GM19035 (cell line): ENCODE results near the gene KIF26B.

Source experiments
- ATAC-seq: cut with Tn5 transposase; IDR thresholded peaks from one replicate; pipeline ENCODE4 v1.9.1; 2021; ENCODE audit not compliant: unreplicated experiment

KIF26B gene

DNA sequence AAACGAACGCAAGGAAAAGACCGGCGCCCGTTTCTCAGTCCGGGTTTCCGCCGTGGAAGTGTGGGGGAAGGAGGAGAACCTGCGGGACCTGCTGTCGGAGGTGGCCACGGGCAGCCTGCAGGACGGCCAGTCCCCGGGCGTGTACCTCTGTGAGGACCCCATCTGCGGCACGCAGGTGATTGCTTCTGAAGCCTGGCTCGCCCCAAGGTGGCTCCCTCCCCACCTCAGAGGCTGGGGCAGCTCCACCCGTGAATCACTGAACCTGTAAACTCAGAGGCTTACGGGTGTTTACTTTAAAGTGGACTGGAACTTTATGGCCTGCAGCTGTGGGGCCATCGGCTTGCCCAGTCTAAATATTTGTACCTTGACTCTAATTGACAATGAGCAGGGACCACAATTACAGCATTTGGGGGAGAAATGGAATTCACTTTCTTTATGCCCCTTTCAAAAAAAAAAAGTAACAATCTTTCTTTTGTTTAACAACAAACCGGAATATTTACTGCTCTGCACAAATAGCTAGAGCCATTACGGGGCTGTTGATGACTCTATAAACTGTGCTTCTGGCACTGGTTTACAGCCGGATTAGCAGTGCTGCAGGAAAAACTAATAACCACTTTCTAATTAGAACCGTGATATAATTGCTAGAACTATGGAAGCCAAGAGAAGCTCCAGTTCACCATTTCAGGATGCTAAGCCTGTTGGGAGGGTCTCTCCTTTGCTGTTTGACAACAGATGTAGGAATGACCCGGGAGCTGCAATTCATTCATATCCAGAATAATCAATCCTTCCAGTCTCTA, 454.8 kb downstream of the KIF26B start:
- ATAC-seq: no peak

DNA sequence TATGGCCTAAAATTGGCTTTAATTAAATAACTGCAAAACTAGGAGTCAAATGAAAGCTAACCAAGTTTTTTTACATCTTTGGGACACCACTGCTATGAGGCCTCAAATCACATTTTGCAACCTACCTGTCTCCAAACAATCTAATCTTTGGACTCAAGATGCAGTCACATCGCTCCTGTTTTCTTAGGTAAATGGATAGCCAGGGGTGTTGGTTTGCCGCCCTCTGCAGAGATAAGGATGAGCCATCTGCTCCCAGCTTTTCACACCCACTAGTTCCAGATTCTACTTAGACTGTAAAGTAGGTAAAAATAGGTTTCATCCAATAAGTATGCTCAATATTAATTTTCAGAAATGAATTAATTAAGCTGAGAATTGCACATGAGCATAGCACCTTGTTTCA, 456.5 kb downstream of the KIF26B start:
- no peak for ATAC-seq

DNA sequence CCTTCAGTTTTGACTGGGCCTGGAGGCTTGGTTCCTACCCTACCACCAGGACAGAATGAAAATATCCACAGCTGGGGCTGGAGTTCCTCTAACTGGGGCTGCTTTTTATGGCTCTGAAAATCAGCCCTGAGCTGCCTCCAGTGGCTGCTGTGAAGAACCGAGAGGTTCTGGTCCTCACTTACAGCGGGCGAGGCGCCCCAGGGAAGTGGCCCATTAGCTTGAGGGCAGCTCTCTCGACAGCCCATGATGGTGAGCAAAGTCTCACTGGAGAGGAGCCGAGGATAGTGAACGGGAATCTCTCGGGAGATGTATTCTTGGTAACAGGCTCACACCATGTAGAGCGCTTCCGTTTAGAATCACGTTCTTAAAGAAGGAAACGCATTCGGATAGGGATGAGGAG, 459.7 kb downstream of the KIF26B start:
- ATAC-seq: no peak

DNA sequence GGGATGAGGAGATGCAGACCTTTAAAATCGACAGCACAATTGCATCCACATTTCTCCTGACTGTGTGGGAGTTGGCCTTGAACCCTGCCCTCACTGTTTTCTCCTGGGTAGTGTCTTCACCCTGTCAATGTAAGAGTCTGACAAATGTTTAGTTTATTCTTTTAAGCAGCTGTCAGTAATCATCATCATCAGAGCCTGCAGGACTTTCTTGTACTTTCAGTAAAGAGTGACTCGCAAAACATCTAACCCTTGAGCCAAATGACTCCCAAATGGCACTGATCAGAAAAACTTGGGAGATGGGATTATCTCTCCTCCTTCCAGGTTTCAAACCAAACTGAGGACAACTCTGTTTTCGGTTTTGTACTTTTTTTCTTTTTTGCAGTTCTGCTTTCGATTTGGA, 460.2 kb downstream of the KIF26B start:
- no peak for ATAC-seq

DNA sequence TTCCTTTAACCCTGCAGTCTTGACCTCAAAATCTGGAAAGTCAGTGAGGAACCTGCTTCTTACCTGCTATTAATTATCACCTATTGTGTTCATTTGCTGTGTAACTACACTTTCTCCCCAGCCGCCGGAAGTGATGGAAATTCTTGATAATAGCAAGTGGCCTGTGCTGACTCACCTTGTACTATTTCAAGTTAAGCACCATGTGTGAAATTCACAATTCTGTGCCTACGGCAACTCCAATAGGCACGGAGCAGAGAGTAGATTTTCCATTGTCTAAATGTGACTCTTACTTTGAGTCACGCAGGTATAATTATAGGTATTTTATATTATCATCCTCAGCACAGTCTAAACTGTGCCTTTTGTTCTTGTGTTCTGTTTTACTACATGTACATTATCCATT, 466.8 kb downstream of the KIF26B start:
- ATAC-seq: no peak

DNA sequence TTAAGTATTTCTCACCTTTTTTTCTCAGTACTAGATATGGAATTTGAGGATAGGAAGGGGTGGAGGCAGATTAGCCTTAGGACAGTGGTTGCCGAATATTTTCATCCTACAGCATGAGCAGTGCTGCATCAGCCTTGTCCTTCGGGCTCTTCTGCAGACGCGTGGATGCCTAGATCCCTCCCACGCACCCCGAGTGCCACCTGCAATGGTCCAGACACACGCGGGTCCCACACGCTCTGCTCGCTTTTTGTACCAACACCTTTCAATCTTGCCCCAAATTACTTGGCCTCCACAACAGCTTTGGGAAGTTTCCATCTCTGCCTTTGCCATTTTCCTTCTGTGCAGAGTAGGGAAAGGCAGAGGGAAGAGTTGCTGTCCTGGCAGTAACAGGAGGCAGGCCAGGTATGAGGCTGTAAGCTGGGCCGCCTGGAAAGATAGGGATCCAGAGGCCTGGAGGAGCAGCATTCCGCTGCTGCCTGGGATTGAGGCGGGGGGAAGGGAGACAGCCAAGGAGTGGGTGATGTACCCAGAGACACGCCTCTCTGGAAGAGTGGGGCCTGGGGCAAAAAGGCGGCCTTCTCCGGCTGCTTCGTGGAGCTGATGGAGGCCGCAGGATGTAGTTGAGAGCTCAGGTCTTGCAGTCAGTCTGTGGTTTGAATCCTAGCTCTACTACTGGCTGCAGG, 467.7 kb downstream of the KIF26B start:
- no peak for ATAC-seq

DNA sequence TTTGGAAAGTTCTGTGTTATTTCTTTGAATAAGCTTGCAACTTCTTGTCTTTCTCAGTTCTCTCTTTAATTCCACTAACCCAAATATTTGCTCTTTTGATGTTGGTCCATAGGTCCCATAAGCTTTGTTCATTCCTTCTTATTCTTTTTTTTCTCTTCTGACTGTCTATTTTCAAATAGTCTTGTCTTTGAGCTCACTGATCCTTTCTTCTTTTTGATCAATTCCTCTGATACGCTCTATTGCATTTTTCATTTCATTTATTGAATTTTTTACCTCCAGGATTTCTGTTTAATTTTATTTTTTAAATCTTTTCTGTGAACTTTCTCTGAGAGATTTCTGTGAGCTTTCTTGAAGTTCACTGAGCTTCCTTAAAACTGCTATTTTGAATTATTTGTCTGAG, 486.6 kb downstream of the KIF26B start:
- no peak for ATAC-seq

DNA sequence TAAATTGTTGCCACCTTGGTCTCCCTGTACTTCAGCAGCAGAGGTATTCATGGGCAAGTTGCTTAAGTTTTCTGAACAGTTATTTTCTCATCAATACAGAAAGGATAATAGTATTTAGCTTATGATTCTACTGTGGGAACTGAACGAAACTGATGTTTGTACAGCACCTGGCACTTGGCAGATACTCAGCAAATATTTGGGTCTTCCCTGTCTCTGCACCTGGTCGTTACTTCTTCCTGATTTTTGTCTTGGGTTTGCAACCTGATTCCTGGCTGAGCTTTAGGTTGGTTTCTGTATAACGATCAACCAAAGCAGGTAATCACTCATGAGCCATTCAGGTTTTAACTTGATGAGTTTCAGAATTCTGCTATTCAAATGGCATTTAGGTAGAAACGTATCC, 490.6 kb downstream of the KIF26B start:
- peak; percentile 20 for ATAC-seq

DNA sequence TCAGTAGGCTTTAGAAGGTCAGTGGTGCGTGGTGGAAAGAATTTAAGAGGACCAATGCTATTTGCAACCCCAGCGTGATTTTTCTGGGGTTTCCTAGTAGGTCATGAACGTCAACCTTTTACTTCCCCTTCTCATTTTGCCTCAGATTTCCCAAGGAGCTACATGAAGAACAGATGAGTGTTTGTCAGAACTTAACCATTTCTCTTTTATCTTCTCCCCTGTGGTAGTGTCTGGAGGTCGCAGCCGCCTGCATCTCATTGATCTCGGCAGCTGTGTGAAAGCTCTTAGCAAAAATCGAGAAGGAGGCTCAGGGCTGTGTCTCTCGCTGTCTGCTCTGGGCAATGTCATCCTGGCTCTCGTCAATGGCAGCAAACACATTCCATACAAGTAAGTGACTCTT, 491.1 kb downstream of the KIF26B start:
- peak; percentile 56 for ATAC-seq

DNA sequence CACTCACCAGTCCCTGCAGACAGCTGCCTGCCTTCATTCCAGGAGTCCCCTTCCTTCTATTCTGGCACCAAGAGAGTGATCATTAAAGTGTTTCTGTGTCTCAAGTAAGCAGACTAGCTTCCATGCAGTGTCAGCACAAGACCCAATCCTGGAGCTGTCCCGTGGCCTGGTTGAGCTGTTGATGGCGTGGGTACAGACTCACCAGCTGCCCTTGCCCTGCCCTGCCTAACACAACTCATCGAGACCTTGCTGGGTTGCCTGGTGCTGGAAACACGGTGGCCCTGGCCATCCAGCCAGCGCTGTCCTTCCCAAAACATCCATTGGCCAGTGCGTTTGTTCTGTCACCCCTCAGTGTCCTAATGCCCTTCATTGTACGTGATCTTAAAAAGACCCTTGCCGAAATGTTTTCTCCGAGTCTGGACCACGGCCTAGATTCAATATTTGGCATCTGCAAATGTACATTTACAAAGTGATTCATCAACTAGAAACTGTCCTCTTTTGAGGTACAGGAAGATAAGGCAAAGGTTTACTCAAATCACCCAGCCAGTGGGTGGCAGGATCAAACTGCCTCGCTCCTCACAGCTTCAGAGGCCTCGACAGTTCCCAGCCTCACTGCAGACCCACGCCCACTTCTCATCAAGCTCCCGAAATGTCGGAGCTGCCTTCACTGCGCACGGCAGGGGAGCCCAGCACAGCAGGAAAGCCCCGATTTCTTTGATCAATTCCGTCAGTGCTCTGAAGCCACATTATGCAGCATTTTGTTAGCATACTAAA, 494.2 kb downstream of the KIF26B start:
- no peak for ATAC-seq

DNA sequence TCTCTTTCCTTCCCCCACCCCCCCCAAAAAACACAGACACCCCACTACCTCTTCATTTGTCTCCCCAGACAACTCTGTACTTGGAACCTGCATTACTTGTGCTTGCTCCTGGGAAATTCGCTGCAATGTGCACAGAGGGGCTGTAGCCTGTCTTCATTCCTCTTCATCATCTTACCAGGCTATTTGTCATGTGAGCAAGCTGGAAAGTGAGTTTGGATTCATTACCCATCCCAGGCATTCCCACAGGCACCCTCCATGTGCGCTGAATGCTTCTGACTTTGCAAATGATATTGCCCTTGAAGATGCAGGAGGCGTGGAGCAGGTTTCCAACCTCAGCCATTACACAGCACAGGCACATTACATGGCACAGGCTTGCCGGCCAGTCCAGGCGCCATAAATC, 494.9 kb downstream of the KIF26B start:
- ATAC-seq: no peak

DNA sequence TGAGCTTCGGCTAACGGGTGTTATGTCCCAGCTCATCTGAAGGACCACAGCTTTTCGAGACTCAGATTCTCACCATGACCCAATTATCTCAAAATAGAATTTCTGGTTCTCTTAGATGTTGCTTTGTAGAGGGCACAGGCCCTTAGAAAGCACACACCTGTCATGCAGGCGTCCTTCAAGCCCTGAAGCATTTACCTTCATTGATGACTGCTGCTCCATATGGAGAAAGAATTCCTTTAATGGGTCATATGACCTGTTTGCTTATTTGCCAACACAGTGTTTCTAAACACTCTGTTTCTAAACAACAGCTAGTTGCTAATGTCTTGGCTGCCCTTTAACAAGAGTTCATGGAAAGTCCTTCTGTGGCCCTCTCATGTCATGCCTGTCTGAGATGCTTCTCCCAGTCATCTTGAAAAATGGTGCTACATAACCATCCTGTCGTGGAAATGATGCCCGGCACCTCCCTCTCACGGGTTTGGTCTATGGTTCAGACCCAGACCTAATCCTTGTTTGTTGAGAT, 495.7 kb downstream of the KIF26B start:
- no peak for ATAC-seq

DNA sequence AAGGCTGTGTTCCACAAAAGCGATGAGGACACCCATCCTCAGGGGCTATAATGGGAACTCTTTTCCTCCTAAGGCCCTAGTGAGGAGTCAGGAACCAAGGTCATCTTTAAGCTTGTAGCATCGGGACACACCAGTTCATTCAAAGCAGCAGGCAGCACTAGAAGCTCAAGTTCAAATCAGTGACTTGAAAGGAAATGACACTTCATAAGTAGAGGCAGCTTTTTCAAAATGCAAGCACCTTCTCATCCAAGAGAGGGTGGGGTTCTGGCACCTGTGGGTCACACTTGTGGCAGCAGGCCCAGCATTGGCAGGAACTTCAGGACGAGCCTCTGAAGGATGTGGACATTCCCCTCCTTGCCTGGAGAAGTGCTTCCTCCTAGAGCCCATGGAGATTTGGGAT, 496.3 kb downstream of the KIF26B start:
- no peak for ATAC-seq

DNA sequence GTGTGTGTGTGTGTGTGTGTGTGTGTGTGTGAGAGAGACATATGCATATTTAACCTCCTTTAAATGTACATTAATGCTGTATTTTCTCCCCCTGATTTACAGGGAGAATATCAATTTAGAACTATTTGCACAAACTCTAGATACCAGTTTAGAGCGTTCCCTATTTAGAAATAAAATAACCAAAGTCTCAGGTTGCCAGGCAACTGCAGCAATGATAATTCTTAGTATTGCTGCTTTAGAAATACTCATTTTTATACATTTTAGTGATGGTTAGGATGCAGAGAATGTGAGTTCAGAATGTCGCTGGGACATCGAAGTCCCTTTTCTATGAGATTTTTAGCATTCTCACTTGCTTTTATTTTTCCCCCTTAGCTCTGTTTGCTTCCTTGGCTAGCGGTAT, 497.3 kb downstream of the KIF26B start:
- ATAC-seq: no peak

DNA sequence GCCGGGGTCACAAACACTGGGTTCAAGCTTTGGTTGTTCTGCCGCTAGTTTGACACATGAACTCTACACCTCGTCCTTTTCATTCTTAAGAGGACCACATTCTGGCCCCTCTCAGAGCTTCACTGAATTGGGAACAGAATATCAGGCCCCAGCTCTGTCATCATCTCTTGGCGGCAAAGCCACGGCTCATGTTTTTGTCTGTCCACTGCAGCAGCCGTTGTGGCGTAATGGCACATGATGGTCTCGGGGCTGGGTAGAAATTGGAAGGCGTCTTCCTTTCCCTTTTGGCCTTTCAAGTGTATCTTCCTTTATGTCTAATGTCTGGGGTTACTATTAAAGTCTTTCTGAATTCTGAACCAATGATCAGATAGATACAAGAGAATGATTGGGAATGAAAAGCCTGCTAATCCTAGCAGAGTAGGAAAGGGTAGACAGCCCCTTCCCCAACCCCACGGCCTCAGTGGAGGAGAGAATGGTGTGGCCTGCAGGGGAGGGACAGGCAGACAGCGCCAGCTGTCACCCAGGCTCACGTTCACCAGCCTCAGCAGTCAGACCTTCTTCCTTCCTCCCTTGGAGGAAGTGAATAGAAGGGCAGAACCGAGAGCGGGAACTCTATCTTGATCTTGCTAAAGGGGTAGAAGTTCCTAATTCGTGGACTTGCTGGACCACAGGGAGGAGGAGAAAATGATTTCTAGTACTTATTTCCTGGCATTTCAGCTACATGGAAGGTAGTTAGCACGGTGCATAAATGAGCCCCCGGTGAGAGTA, 498.1 kb downstream of the KIF26B start:
- ATAC-seq: no peak

DNA sequence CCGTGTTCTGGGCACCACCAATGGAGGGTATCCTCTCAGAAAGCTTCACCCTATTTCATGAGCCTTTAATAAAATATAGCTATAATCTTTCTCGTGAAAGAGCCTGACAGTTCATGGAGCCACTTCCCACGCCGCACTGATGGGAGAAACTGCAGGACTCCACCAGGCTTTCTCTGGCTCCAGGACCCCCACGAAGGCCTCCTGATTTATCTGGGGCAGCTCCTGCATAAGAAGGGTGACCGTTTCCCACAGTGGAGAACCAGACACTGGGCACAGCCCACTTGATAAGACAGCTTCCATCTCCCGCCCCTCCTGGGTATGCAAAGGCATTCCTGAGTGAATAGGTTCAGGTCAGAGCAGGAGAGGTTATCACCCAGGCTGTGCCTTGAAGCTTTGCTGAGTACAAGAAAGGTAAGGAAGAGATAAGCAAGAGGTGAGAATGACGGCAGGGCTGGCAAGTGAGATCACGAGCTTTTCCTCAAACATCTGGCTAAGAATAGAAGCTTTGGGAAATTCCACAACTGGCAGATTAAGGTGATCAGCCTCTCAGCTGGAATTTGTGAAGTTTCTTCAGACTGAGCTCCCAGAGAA, 499.8 kb downstream of the KIF26B start:
- ATAC-seq: no peak

DNA sequence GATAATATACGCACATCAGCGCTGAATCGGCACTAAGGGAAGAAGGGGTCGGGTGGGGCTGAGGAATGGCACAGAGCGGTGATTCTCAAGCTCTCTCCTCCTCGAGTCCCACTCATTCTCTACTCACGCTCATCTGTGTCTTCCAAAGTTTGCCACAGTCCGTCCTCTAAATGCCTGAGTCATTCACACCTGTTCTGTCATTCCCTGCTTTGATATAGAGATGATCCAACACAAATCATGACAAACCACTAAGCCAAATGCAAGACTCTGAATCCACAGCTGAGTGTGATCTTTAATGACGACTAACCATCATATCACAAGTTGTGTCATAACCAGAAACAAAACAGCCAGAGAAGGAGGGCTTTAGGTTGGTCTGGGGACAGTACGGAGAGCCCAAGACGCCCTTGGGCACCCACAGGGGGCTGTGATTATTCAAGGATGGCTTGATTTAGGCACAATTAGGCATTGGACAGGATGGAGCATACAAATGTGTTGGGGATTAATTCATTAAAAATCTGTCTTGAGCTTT, 501.5 kb downstream of the KIF26B start:
- no peak for ATAC-seq

DNA sequence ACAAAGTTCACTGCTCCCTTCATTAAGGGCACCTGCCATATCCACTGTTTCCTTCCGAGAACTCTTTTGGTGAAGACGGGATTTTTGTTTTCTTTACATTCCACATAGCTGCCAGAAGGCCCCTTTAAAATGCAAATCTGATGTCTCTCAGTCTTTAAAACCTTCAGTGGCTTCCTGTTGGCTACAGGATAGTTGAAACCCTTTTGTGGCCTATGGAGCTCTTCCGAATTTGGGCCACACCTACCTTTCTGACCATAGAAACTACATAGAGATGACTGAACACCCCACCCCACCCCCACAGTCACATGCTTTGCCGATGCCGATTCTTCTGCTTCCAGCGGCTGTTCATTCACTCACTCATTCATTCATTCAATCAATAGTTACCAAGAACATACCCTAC, 502.6 kb downstream of the KIF26B start:
- ATAC-seq: no peak

DNA sequence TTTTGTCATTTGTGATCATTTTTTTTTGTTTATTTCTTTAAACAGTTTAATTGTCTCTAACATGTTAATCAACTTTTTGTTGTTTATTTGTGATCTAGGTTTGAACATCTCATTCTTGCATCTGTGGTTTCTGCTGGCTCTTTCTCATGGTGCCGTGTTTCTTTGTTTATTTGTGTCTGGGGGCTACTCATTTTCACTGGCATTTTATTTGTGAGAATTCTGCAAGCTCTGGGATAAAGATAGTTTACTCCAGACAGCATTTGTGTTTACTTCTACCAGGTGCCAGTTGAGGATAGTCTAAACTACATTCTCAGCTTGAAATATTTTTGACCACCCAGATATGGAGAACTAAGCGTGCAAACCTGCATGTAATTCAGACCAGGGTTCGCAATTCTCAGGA, 508.6 kb downstream of the KIF26B start:
- ATAC-seq: no peak

DNA sequence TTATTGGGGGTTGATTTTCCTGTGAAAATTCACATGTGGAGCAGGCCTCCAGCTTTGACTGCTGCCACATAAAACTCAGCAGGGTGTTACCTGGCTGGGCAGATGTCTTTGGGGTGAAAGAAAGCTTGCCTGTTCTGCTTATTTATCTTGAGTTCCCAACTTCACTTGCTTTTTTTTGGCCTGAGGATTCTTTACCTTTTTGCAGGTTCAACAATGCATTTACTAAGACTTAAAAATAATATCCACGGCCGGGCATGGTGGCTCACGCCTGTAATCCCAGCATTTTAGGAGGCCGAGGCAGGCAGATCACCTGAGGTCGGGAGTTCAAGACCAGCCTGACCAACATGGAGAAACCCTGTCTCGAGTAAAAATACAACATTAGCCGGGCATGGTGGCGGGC, 509.1 kb downstream of the KIF26B start:
- no peak for ATAC-seq
